Right lobe of liver (tissue), 6 donors: Measurements from ENCODE around the gene HOATZ. TPM values are rescaled to one million over a fixed set of nuclear protein-coding genes. Genes with fewer than 3 reads are reported as not detected.

Source experiments
- ATAC-seq, 4 donors: fragments of 200-7000 bp; cut with Tn5 transposase; one replicate each; pipeline ENCODE4 v1.9.1; 2020; ENCODE audit warnings: mild to moderate bottlenecking in 4 of 4, moderate library complexity in 4 of 4
- DNase-seq, 3 donors: peaks; one replicate each; pipeline ENCODE4 v3.0.0-alpha.2; 2020
- H3K27ac ChIP-seq, 3 donors: fragments of 200-600 bp; one replicate each; pipeline ENCODE4 v1.8.0; 2022
- H3K27me3 ChIP-seq, 2 donors: fragments of 200-600 bp; one replicate each; pipeline ENCODE4 v1.8.0; 2022
- H3K36me3 ChIP-seq, 4 donors: fragments of 200-600 bp; sonication (generic) in 1 of 4; one replicate each; pipeline versions ENCODE4 v1.5.1 to v1.8.0; 2017 to 2022; ENCODE audit warnings: control low read depth in 1 of 4
- H3K4me1 ChIP-seq, 4 donors: fragments of 200-600 bp; sonication (generic) in 1 of 4; one replicate each; pipeline versions ENCODE4 v1.5.1 to v1.8.0; 2017 to 2022; ENCODE audit warnings: control low read depth in 1 of 4
- H3K4me3 ChIP-seq, 3 donors: fragments of 200-600 bp; one replicate each; pipeline ENCODE4 v1.8.0; 2022
- H3K9me3 ChIP-seq, 4 donors: fragments of 200-600 bp; sonication (generic) in 1 of 4; one replicate each; pipeline versions ENCODE4 v1.5.1 to v1.8.0; 2017 to 2022; ENCODE audit warnings: control low read depth in 1 of 4
- CTCF ChIP-seq, 4 donors: fragments of 200-600 bp in 3 of 4; fragments of 450-650 bp in 1 of 4; IDR thresholded peaks; one replicate each; pipeline versions ENCODE4 v1.5.1 to v1.8.0; 2016 to 2022; ENCODE audit warnings: antibody characterized with exemption in 4 of 4, mild to moderate bottlenecking in 2 of 4
- POLR2A ChIP-seq: fragments of 450-650 bp; IDR thresholded peaks from one replicate; pipeline ENCODE4 v1.6.1; 2017; ENCODE audit warnings: antibody characterized with exemption, mild to moderate bottlenecking
- WGBS: methylation state at CpG from one replicate; pipeline ENCODE4 v1.1.6; 2018; ENCODE audit warnings: low coverage, low lambda C conversion rate; ENCODE audit not compliant: insufficient coverage; ENCODE audit errors: missing lambda C conversion rate; 5-methylcytosine and 5-hydroxymethylcytosine counted together
- intact Hi-C, 2 donors: fragments of 100-400 bp; cut with DNase I; formaldehyde crosslinking; loops; one replicate each; pipeline versions ENCODE4 v1.11.2 to v1.14.1; 2022
- total RNA-seq, 6 experiments: library from RNA; depleted of rRNA in 2 of 6; stranded (reverse); fragments of >200 nt in 2 of 6; fragmentation: NEBNext Ultra II Directional in 3 of 6; extraction: Animal tissue kit (Norgen Biotek cat#: 25700) in 3 of 6; gene quantifications; one replicate each; pipeline versions ENCODE4 v1.1.0 to v1.2.4, GENCODE V29; 2016 to 2023
- donor health status: DM: no; HTN: yes; CAD: no.
- donor health status: DM: no; HTN: no; CAD: no.
- donor health status: DM: no; HTN: no; CAD: no.
- donor health status: DM: no; HTN: yes; CAD: no.
- donor health status: DM: no; HTN: yes; CAD: no.

Gene HOATZ
- total RNA-seq, 6 experiments from 2014 or later = not detected

- no peak for TF ChIP-seq CTCF (IDR thresholded peaks at IDR 0.05)
- no peak for TF ChIP-seq POLR2A
- 86% methylated on average over 2 of the region's 2 CpGs for WGBS
- ATAC-seq = no peak
- Histone ChIP-seq H3K4me3 (no peak overlapping the region), H3K27me3 (no peaks in the 10 kb centered on the region), H3K9me3 (no peaks in the 10 kb centered on the region), H3K36me3 (no peaks in the 10 kb centered on the region), H3K27ac (no peak overlapping the region), H3K4me1 (no peaks in the 10 kb centered on the region)
- no peak for DNase-seq
- intact Hi-C loops = no loop called here
These were observed 8.8 kb downstream of the HOATZ start for GRCh38 chr11:111523343-111523742.

GRCh38 chr11:111524056-111524455 lies 9.5 kb downstream of the HOATZ start:
- intact Hi-C loops = no loop called here
- TF ChIP-seq POLR2A = no peak
- TF ChIP-seq CTCF (IDR thresholded peaks at IDR 0.05) = no peak
- DNase-seq = no peak
- Histone ChIP-seq H3K27ac (no peak overlapping the region), H3K27me3 (no peaks in the 10 kb centered on the region), H3K4me1 (no peaks in the 10 kb centered on the region), H3K36me3 (no peaks in the 10 kb centered on the region), H3K4me3 (no peak overlapping the region), H3K9me3 (no peaks in the 10 kb centered on the region)
- no peak for ATAC-seq
- 21% methylated on average over 1 of the region's 1 CpG for WGBS

- Histone ChIP-seq H3K27me3 (no peaks in the 10 kb centered on the region), H3K36me3 (no peaks in the 10 kb centered on the region), H3K4me1 (no peaks in the 10 kb centered on the region), H3K9me3 (no peaks in the 10 kb centered on the region), H3K4me3 (no peak overlapping the region), H3K27ac (no peak overlapping the region)
- no peak for TF ChIP-seq POLR2A
- TF ChIP-seq CTCF (IDR thresholded peaks at IDR 0.05) = no peak
- DNase-seq (no peak), ATAC-seq (no peak)
- 92% methylated on average over 1 of the region's 1 CpG for WGBS
- intact Hi-C loops = no loop called here
These were observed 10.9 kb downstream of the HOATZ start for GRCh38 chr11:111525456-111525855.

- WGBS = 89% methylated on average over 1 of the region's 1 CpG
- no peak overlapping the region for H3K4me3 ChIP-seq
- no peak overlapping the region for H3K27ac ChIP-seq
- no peaks in the 10 kb centered on the region for H3K27me3 ChIP-seq
- DNase-seq (no peak), ATAC-seq (no peak)
- H3K9me3 ChIP-seq = no peaks in the 10 kb centered on the region
- intact Hi-C loops = no loop called here
- no peaks in the 10 kb centered on the region for H3K4me1 ChIP-seq
- no peak for TF ChIP-seq CTCF (IDR thresholded peaks at IDR 0.05)
- no peak for TF ChIP-seq POLR2A
- H3K36me3 ChIP-seq = no peaks in the 10 kb centered on the region
These were observed 11.9 kb downstream of the HOATZ start for GRCh38 chr11:111526501-111526900.

- no peaks in the 10 kb centered on the region for H3K9me3 ChIP-seq
- no peaks in the 10 kb centered on the region for H3K4me1 ChIP-seq
- intact Hi-C loops = no loop called here
- no peak for TF ChIP-seq POLR2A
- no peak overlapping the region for H3K4me3 ChIP-seq
- H3K27ac ChIP-seq = no peak overlapping the region
- H3K36me3 ChIP-seq = no peaks in the 10 kb centered on the region
- H3K27me3 ChIP-seq = no peaks in the 10 kb centered on the region
- 86% methylated on average over 1 of the region's 1 CpG for WGBS
- ATAC-seq (no peak), DNase-seq (no peak)
These were observed 12.7 kb downstream of the HOATZ start for GRCh38 chr11:111527279-111527678.
